ENCODE measurements around the gene TYMP.

GRCh38 chr22:50529416-50529896 lies 356 bp downstream of the TYMP start:
- TF ChIP-seq CTCF (IDR thresholded peaks at IDR 0.05; ENCODE audit: control extremely low read depth in 1 of 3, insufficient read depth in 1 of 3, low read depth in 1 of 3, low read length in 3 of 3), result no peak
- no peak; a peak in 1 of 3 replicates for TF ChIP-seq POLR2A (IDR thresholded peaks at IDR 0.05; ENCODE audit: control extremely low read depth in 1 of 2, low read depth in 2 of 2, low read length in 2 of 2)
- TF ChIP-seq SIN3A (conservative IDR thresholded peaks at IDR 0.05 in 1 of 2, IDR thresholded peaks at IDR 0.05 in 1 of 2; ENCODE audit: low read depth in 1 of 2, low read length in 2 of 2), result no peak
- TF ChIP-seq POLR2AphosphoS5 (IDR thresholded peaks at IDR 0.05; ENCODE audit: low read depth, low read length), result no peak
- TF ChIP-seq NRF1 (IDR thresholded peaks at IDR 0.05; ENCODE audit: low read depth, low read length), result no peak
- TF ChIP-seq CHD1 (IDR thresholded peaks at IDR 0.05; ENCODE audit: low read depth, low read length), result no peak
- TF ChIP-seq CEBPB (IDR thresholded peaks at IDR 0.05; ENCODE audit: low read depth, low read length), result no peak
